OCI-LY7 (cell line): ENCODE data around the gene RDH5. TPM values are rescaled to one million over a fixed set of nuclear protein-coding genes. Genes with fewer than 3 reads are reported as not detected.
A peak's percentile ranks its signal among the peaks of the same experiment; 100 is the strongest.

ENCODE experiments used
- BruUV-seq: library from RNA; stranded (reverse); fragments of 400-500 nt; replicated peaks from 2 replicates; lab custom pipeline; 2021; lab: Mats Ljungman, UMichigan
- CTCF ChIA-PET: fragments of 300-600 bp; sonication (Branson Sonifier 250); formaldehyde crosslinking; loops from one replicate; lab custom pipeline; 2022; ENCODE audit warnings: antibody characterized with exemption; ENCODE audit not compliant: unreplicated experiment; lab: Charles Lee
- POLR2A ChIA-PET: fragments of 300-600 bp; sonication (Branson Sonifier 250); formaldehyde crosslinking; loops from one replicate; lab custom pipeline; 2022; ENCODE audit warnings: antibody characterized with exemption; lab: Charles Lee
- DNase-seq: peaks from one replicate; pipeline ENCODE4 v3.0.0-alpha.2; 2015; ENCODE audit warnings: low spot score
- H2AFZ ChIP-seq: fragments of 200-600 bp; sonication (generic), shearing (Covaris generic); 2 replicates; pipeline ENCODE4 v1.6.1; 2014; ENCODE audit warnings: mild to moderate bottlenecking, antibody characterized with exemption, low read length, moderate library complexity
- H3K27ac ChIP-seq: fragments of 200-600 bp; sonication (generic); 2 replicates; pipeline ENCODE4 v1.5.1; 2014; ENCODE audit warnings: mixed run types, low read depth, mild to moderate bottlenecking, moderate library complexity, low read length, inconsistent platforms; ENCODE audit not compliant: poor library complexity, severe bottlenecking
- H3K36me3 ChIP-seq: fragments of 200-600 bp; sonication (generic); 2 replicates; pipeline ENCODE4 v1.6.1; 2014; ENCODE audit warnings: mild to moderate bottlenecking, antibody characterized with exemption, low read length, moderate library complexity, mixed read lengths; ENCODE audit not compliant: insufficient read depth
- H3K4me1 ChIP-seq: fragments of 200-600 bp; sonication (generic); 2 replicates; pipeline ENCODE4 v1.5.1; 2014; ENCODE audit warnings: mild to moderate bottlenecking, low read length; ENCODE audit not compliant: insufficient read depth, poor library complexity, severe bottlenecking
- H3K4me2 ChIP-seq: fragments of 200-600 bp; sonication (generic); 2 replicates; pipeline ENCODE4 v1.6.1; 2014; ENCODE audit warnings: mild to moderate bottlenecking, low read length
- H3K4me3 ChIP-seq: fragments of 200-600 bp; sonication (generic); 2 replicates; pipeline ENCODE4 v1.5.1; 2014; ENCODE audit warnings: mild to moderate bottlenecking, low read depth, low read length; ENCODE audit not compliant: poor library complexity, severe bottlenecking
- H3K79me2 ChIP-seq: fragments of 200-600 bp; sonication (generic); 2 replicates; pipeline ENCODE4 v1.6.1; 2016; ENCODE audit warnings: low read depth, mild to moderate bottlenecking, low read length, moderate library complexity, mixed read lengths; ENCODE audit not compliant: insufficient read depth
- H3K9me2 ChIP-seq: fragments of 200-600 bp; sonication (generic); 2 replicates; pipeline ENCODE4 v1.6.1; 2016; ENCODE audit warnings: mild to moderate bottlenecking, low read length, mixed read lengths; ENCODE audit not compliant: insufficient read depth
- H3K9me3 ChIP-seq: fragments of 200-600 bp; sonication (generic); 2 replicates; pipeline ENCODE4 v1.6.1; 2014; ENCODE audit warnings: mild to moderate bottlenecking, mixed run types, low read length, mixed read lengths
- H4K20me1 ChIP-seq: fragments of 200-600 bp; sonication (generic); 2 replicates; pipeline ENCODE4 v1.6.1; 2014; ENCODE audit warnings: mild to moderate bottlenecking, antibody characterized with exemption, low read length, moderate library complexity, mixed read lengths; ENCODE audit not compliant: insufficient read depth
- CTCF ChIP-seq: fragments of 200-600 bp; sonication (generic); conservative IDR thresholded peaks from 2 replicates; pipeline ENCODE4 v1.5.1; 2014; ENCODE audit warnings: mild to moderate bottlenecking, antibody characterized with exemption, low read length, moderate library complexity, mixed read lengths
- EZH2phosphoT487 ChIP-seq: fragments of 200-600 bp; sonication (generic); IDR thresholded peaks from 2 replicates; pipeline ENCODE4 v1.6.1; 2018; ENCODE audit warnings: low read depth, borderline replicate concordance, mild to moderate bottlenecking, mixed run types, antibody characterized with exemption, low read length, moderate library complexity, mixed read lengths
- intact Hi-C: fragments of 100-400 bp; cut with micrococcal nuclease; formaldehyde crosslinking; loops from one replicate; pipeline ENCODE4 v1.10.0; 2022; ENCODE audit not compliant: unreplicated experiment
- total RNA-seq, 2 experiments: library from RNA; depleted of rRNA in 1 of 2; stranded (reverse); fragments of >200 nt in 1 of 2; shearing (Covaris generic) in 1 of 2; gene quantifications; 2 replicates each; pipeline ENCODE4 v1.2.3, GENCODE V29; 2014 to 2022

Gene RDH5
- total RNA-seq, 2 experiments from 2014 or later = 6.2 to 20.1 TPM

- Histone ChIP-seq H3K4me1 (peaks cover 26% of the 10 kb centered on the region), H3K4me2 (no peak overlapping the region), H3K36me3 (peaks cover 74% of the 10 kb centered on the region), H3K9me3 (no peaks in the 10 kb centered on the region), H2AFZ (no peak overlapping the region), H3K9me2 (no peaks in the 10 kb centered on the region), H4K20me1 (no peaks in the 10 kb centered on the region), H3K79me2 (peaks cover 7% of the 10 kb centered on the region; the same call in 1 of the 2 replicates), H3K27ac (no peak overlapping the region), H3K4me3 (no peak overlapping the region)
- no TSS peak for BruUV-seq
- TF ChIP-seq CTCF (no peak), EZH2phosphoT487 (no peak)
- ChIA-PET POLR2A (no interaction called here), CTCF (interaction anchor here (0.7 kb wide), 1 partner anchor 15 kb away, joined by 3 read pairs; no protein-coding TSS in a partner anchor)
- intact Hi-C loops = no loop called here
- DNase-seq = no peak
These were observed 2.8 kb downstream of the RDH5 start for GRCh38 chr12:55722948-55723347.

DNA sequence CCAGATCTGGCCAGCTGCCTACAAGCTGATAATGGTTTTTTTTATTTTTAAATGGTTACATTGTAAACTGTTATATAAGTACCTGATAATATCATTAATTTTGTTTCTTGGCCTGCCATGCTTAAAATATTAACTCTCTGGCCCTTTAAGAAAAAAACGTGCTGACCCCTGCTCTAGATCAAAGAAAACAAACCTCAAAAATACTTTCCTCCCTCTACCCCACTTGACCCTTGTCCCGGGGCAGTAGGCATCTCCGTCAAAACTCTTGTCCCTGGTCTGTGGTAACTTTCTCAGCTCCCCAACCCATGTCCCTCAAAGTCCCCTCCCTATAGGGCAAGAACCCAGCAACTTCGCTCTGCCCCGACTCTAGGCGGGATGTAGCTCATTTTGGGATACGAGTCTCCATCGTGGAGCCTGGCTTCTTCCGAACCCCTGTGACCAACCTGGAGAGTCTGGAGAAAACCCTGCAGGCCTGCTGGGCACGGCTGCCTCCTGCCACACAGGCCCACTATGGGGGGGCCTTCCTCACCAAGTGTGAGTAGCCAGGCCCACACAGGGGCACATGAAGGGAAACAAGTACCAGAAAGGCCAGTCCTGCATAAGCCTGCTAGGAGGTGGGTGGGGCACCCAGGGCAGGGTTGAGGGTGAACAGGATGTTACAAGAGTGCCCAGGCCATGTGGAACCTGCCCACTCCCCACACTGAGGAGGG is 3.5 kb downstream of the RDH5 start:
- BruUV-seq = TSS peak; percentile 32
- H3K4me1 ChIP-seq = peaks cover 19% of the 10 kb centered on the region
- CTCF ChIA-PET = interaction anchor here (0.7 to 1.9 kb wide), 2 partner anchors 8 to 15 kb away, joined by 3 to 5 read pairs; partner anchors contain the start of gene BLOC1S1
- H3K27ac ChIP-seq = no peak overlapping the region
- intact Hi-C loops = loop anchor here (1.0 kb wide), 1 partner anchor 14 kb away; no protein-coding TSS in a partner anchor
- TF ChIP-seq EZH2phosphoT487 (no peak), CTCF (no peak)
- DNase-seq = no peak
- POLR2A ChIA-PET = no interaction called here
- H3K79me2 ChIP-seq = peaks cover 8% of the 10 kb centered on the region; the same call in 1 of the 2 replicates
- no peaks in the 10 kb centered on the region for H4K20me1 ChIP-seq
- no peak overlapping the region for H3K4me3 ChIP-seq
- no peaks in the 10 kb centered on the region for H3K9me2 ChIP-seq
- peaks cover 73% of the 10 kb centered on the region for H3K36me3 ChIP-seq
- no peaks in the 10 kb centered on the region for H3K9me3 ChIP-seq
- H3K4me2 ChIP-seq = no peak overlapping the region
- no peak overlapping the region for H2AFZ ChIP-seq
